SU-DHL-6 (cell line): Measurements from ENCODE around the gene GFRA4.

ENCODE experiments used
- EZH2phosphoT487 ChIP-seq: fragments of 200-600 bp; sonication (generic), shearing (Covaris generic); conservative IDR thresholded peaks from 2 replicates; pipeline ENCODE4 v1.6.1; 2018; ENCODE audit warnings: mild to moderate bottlenecking, antibody characterized with exemption, low read length, moderate library complexity, mixed read lengths
- TF ChIP-seq, protein P1 (sequence below): fragments of 200-600 bp; sonication (generic); IDR thresholded peaks from one replicate; pipeline ENCODE4 v1.5.1; 2017; ENCODE audit warnings: antibody characterized with exemption, mild to moderate bottlenecking, low read length, moderate library complexity; ENCODE audit not compliant: insufficient read depth, poor library complexity, severe bottlenecking

DNA sequence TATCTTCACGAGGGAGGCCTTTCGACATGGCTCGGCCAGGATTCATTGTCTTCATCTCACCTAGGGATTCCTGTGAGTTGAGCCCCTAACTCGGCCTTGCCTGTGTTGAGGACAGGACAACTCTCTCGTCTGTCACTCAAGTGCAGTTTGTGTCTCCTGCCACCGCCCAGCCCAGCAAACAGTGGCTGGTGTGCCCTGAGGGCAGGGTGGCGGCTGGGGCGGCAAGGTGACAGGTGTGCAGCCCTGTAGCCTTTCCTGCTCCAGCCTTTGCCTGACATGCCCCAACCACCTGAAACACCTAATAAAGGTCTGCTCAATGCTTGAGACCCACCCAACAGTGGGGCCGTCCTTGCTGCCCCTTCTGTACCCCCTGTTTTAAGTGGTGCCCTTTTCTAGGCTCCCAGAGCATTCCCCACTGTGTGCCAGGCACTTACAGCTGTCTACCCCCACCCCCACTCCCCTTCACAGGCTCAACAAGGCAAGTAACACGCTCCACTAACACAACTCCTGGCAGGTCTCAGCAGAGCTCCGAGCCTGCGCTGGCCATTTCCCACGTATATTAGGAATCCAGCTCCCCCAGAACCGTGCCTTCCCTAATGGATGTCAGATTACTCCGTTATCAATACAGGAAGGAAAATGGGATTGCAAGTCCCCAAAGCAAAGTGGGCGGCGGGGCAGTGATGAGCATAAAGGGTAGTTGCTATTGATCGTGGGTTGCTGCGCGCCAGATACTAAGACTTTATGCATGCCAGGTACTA, 17.7 kb downstream of the GFRA4 start:
- TF ChIP-seq, protein P1, sequence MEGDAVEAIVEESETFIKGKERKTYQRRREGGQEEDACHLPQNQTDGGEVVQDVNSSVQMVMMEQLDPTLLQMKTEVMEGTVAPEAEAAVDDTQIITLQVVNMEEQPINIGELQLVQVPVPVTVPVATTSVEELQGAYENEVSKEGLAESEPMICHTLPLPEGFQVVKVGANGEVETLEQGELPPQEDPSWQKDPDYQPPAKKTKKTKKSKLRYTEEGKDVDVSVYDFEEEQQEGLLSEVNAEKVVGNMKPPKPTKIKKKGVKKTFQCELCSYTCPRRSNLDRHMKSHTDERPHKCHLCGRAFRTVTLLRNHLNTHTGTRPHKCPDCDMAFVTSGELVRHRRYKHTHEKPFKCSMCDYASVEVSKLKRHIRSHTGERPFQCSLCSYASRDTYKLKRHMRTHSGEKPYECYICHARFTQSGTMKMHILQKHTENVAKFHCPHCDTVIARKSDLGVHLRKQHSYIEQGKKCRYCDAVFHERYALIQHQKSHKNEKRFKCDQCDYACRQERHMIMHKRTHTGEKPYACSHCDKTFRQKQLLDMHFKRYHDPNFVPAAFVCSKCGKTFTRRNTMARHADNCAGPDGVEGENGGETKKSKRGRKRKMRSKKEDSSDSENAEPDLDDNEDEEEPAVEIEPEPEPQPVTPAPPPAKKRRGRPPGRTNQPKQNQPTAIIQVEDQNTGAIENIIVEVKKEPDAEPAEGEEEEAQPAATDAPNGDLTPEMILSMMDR = no peak
- no peak for TF ChIP-seq EZH2phosphoT487
